B cell (primary cell): ENCODE results near the gene PXK. TPM values are rescaled to one million over a fixed set of nuclear protein-coding genes. Genes with fewer than 3 reads are reported as not detected.

Experiments
- ATAC-seq: fragments of 200-7000 bp; cut with Tn5 transposase; one replicate; pipeline ENCODE4 v1.10.0; 2021; ENCODE audit warnings: low read depth, mild to moderate bottlenecking, moderate number of reproducible peaks, moderate library complexity
- CTCF ChIA-PET: fragments of 350-600 bp; sonication (Branson Sonifier 250); formaldehyde crosslinking; loops from one replicate; lab custom pipeline; 2021; ENCODE audit warnings: antibody characterized with exemption, inconsistent platforms; lab: Charles Lee
- POLR2A ChIA-PET: fragments of 350-600 bp; sonication (Branson Sonifier 250); formaldehyde crosslinking; loops from one replicate; lab custom pipeline; 2021; ENCODE audit warnings: antibody characterized with exemption; lab: Charles Lee
- DNase-seq: peaks from one replicate; pipeline ENCODE4 v3.0.0; 2013
- H2AFZ ChIP-seq: 2 replicates; pipeline ENCODE4 v1.6.1; 2012; ENCODE audit warnings: mild to moderate bottlenecking, low read depth, low read length; ENCODE audit not compliant: insufficient read depth, poor library complexity, severe bottlenecking
- H3K27ac ChIP-seq, 2 donors: 1 replicate in 1 of 2; 2 replicates in 1 of 2; pipeline ENCODE4 v1.5.1; 2012 to 2013; ENCODE audit warnings: low read length in 2 of 2, mild to moderate bottlenecking in 2 of 2, moderate library complexity in 1 of 2
- H3K27me3 ChIP-seq, 4 experiments: fragments of 200-600 bp in 1 of 4; sonication (generic) in 1 of 4; replicated peaks in 1 of 4; 1 replicate in 2 of 4; 2 replicates in 2 of 4; pipeline versions ENCODE4 v1.6.1 to v1.7.0; 2013 to 2016; ENCODE audit warnings: low read length in 3 of 4, mild to moderate bottlenecking in 2 of 4, mixed read lengths in 1 of 4, moderate library complexity in 1 of 4; ENCODE audit not compliant: insufficient read depth in 4 of 4, control insufficient read depth in 3 of 4; ENCODE audit errors: control extremely low read depth in 1 of 4
- H3K36me3 ChIP-seq, 2 experiments: replicated peaks in 1 of 2; 1 replicate in 1 of 2; 2 replicates in 1 of 2; pipeline versions ENCODE4 v1.6.1 to v1.7.1; 2013; ENCODE audit warnings: low read length in 1 of 2; ENCODE audit not compliant: insufficient read depth in 2 of 2, control insufficient read depth in 1 of 2; ENCODE audit errors: control extremely low read depth in 1 of 2, extremely low read depth in 1 of 2
- H3K4me1 ChIP-seq, 2 donors: fragments of 200-600 bp in 1 of 2; sonication (generic) in 1 of 2; 1 replicate in 1 of 2; 2 replicates in 1 of 2; pipeline versions ENCODE4 v1.5.1 to v1.6.1; 2013 to 2017; ENCODE audit warnings: low read length in 2 of 2; ENCODE audit not compliant: control insufficient read depth in 2 of 2, insufficient read depth in 2 of 2
- H3K4me2 ChIP-seq: replicated peaks from 2 replicates; pipeline ENCODE3; 2012; ENCODE audit warnings: mild to moderate bottlenecking, low read depth, low read length; ENCODE audit not compliant: poor library complexity, severe bottlenecking
- H3K4me3 ChIP-seq, 5 experiments: fragments of 200-600 bp in 1 of 5; sonication (generic) in 1 of 5; 1 replicate in 3 of 5; 2 replicates in 2 of 5; pipeline versions ENCODE4 v1.5.1 to v1.7.0; 2011 to 2016; ENCODE audit warnings: low read length in 4 of 5, mild to moderate bottlenecking in 4 of 5, low read depth in 2 of 5, control low read depth in 1 of 5, moderate library complexity in 1 of 5; ENCODE audit not compliant: insufficient read depth in 1 of 5; ENCODE audit errors: control extremely low read depth in 1 of 5, extremely low read depth in 1 of 5
- H3K79me2 ChIP-seq: fragments of 200-600 bp; sonication (generic); one replicate; pipeline ENCODE4 v1.6.0; 2016; ENCODE audit warnings: low read length; ENCODE audit not compliant: control insufficient read depth, insufficient read depth
- H3K9ac ChIP-seq: fragments of 200-600 bp; sonication (generic); 2 replicates; pipeline ENCODE4 v1.6.1; 2017; ENCODE audit warnings: mild to moderate bottlenecking, low read length, moderate library complexity
- H3K9me3 ChIP-seq, 3 donors: one replicate each; pipeline versions ENCODE4 v1.6.1 to v1.7.1; 2013; ENCODE audit warnings: low read length in 2 of 3; ENCODE audit not compliant: control insufficient read depth in 2 of 3, insufficient read depth in 1 of 3; ENCODE audit errors: control extremely low read depth in 1 of 3
- H4K20me1 ChIP-seq: 2 replicates; pipeline ENCODE4 v1.6.0; 2012; ENCODE audit warnings: mild to moderate bottlenecking, low read length; ENCODE audit not compliant: insufficient read depth, control insufficient read depth, poor library complexity, severe bottlenecking
- H3K27ac Mint-ChIP-seq: one replicate; pipeline ENCODE4 v1.8.0; 2021; ENCODE audit warnings: mixed read lengths
- H3K27me3 Mint-ChIP-seq: one replicate; pipeline ENCODE4 v1.8.0; 2021; ENCODE audit warnings: mixed read lengths
- H3K4me1 Mint-ChIP-seq: one replicate; pipeline ENCODE4 v1.8.0; 2021; ENCODE audit warnings: mixed read lengths
- H3K4me3 Mint-ChIP-seq: one replicate; pipeline ENCODE4 v1.8.0; 2021; ENCODE audit warnings: mixed read lengths
- H3K9me3 Mint-ChIP-seq: one replicate; pipeline ENCODE4 v1.8.0; 2022; ENCODE audit warnings: mixed read lengths; ENCODE audit not compliant: insufficient read depth
- EZH2 ChIP-seq: IDR thresholded peaks from 2 replicates; pipeline ENCODE4 v1.6.1; 2012; ENCODE audit warnings: borderline replicate concordance, low read depth, mild to moderate bottlenecking, moderate library complexity, low read length; ENCODE audit not compliant: insufficient read depth, poor library complexity, severe bottlenecking
- WGBS: methylation state at CpG from one replicate; pipeline ENCODE4 v1.1.5; 2013; ENCODE audit warnings: missing lambda C conversion rate; ENCODE audit not compliant: insufficient coverage; 5-methylcytosine and 5-hydroxymethylcytosine counted together
- intact Hi-C: fragments of 100-400 bp; cut with micrococcal nuclease; formaldehyde crosslinking; loops from one replicate; pipeline ENCODE4 v1.10.0; 2022
- polyA plus RNA-seq: library from polyadenylated mRNA; depleted of rRNA; stranded (reverse); fragments of >200 nt; gene quantifications from 2 replicates; pipeline ENCODE4 v1.2.3, GENCODE V29; 2012
- total RNA-seq, 2 donors: library from RNA; stranded (reverse); fragments of 120-200 nt in 1 of 2; gene quantifications; 1 replicate in 1 of 2; 2 replicates in 1 of 2; pipeline versions ENCODE4 v1.2.3 to v1.2.4, GENCODE V29; 2013 to 2022
- TF ChIP-seq, protein P1 (sequence below): fragments of 200-600 bp; IDR thresholded peaks from one replicate; pipeline ENCODE4 v1.8.0; 2022; ENCODE audit warnings: antibody characterized with exemption, mild to moderate bottlenecking

PXK gene
- total and polyA plus RNA-seq, 2 donors (not counting 1 experiment from before 2014, with no cell fraction given), result 46.8 to 104 TPM

DNA sequence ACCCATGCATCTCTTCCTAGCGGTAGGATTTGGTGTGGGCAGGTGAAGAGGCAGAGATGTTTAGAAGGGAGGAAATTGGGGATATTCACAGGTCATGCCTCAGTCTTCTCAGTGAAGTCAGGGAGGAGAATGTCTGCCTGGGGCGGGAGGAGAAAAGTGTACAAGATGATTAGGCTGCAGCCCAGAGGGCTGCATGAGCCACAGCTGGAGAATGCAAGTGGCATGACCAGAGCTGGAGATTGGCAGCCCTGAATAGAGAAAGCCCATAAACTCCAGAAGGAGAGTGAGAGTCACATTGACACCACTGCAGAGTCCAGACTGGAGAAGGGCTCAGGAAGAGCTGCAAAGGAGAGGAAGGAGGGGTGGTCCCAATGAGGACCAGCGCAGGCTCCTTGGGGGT lies 78.3 kb downstream of the PXK start:
- H3K4me1 Mint-ChIP-seq, result peaks cover 41% of the 10 kb centered on the region
- ChIA-PET POLR2A (interaction anchor here (0.7 to 0.8 kb wide), 2 partner anchors 77 to 86 kb away, joined by 3 read pairs; no protein-coding TSS in a partner anchor), CTCF (interaction anchor here (0.8 to 4.4 kb wide), 10 partner anchors 9 to 107 kb away, joined by 3 to 48 read pairs (median 4); partner anchors contain the start of gene PXK)
- Histone ChIP-seq H3K27me3 (no peaks in the 10 kb centered on the region), H3K9ac (no peak overlapping the region), H3K36me3 (peaks cover 4 to 63% of the 10 kb centered on the region in 2 experiments), H3K79me2 (peaks cover 41% of the 10 kb centered on the region), H4K20me1 (no peaks in the 10 kb centered on the region), H3K4me3 (no peak overlapping the region), H3K4me2 (no peak overlapping the region), H2AFZ (no peak overlapping the region), H3K9me3 (no peaks in the 10 kb centered on the region), H3K4me1 (peaks cover 14% of the 10 kb centered on the region in 2 donors), H3K27ac (peak overlapping the region in 1 of 2 donors; percentile 19)
- intact Hi-C loops, result loop anchor here (5.0 kb wide), 1 partner anchor 224 kb away; no protein-coding TSS in a partner anchor
- no peak for DNase-seq
- H3K9me3 Mint-ChIP-seq, result no peaks in the 10 kb centered on the region
- WGBS, result 100% methylated on average over 1 of the region's 3 CpGs
- H3K4me3 Mint-ChIP-seq, result no peak overlapping the region
- TF ChIP-seq, protein P1, sequence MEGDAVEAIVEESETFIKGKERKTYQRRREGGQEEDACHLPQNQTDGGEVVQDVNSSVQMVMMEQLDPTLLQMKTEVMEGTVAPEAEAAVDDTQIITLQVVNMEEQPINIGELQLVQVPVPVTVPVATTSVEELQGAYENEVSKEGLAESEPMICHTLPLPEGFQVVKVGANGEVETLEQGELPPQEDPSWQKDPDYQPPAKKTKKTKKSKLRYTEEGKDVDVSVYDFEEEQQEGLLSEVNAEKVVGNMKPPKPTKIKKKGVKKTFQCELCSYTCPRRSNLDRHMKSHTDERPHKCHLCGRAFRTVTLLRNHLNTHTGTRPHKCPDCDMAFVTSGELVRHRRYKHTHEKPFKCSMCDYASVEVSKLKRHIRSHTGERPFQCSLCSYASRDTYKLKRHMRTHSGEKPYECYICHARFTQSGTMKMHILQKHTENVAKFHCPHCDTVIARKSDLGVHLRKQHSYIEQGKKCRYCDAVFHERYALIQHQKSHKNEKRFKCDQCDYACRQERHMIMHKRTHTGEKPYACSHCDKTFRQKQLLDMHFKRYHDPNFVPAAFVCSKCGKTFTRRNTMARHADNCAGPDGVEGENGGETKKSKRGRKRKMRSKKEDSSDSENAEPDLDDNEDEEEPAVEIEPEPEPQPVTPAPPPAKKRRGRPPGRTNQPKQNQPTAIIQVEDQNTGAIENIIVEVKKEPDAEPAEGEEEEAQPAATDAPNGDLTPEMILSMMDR, result no peak
- TF ChIP-seq EZH2, result no peak
- H3K27ac Mint-ChIP-seq, result peak overlapping the region; percentile 4
- ATAC-seq, result no peak
- H3K27me3 Mint-ChIP-seq, result no peaks in the 10 kb centered on the region
